OCI-LY1 (cell line): Measurements from ENCODE around the gene LRG1.

Experiments used
- CTCF ChIP-seq: fragments of 200-600 bp; sonication (generic), shearing (Covaris generic); IDR thresholded peaks from 2 replicates; pipeline ENCODE4 v1.5.1; 2017; ENCODE audit warnings: mild to moderate bottlenecking, antibody characterized with exemption, low read length, moderate library complexity, mixed read lengths
- EZH2 ChIP-seq: fragments of 200-600 bp; sonication (generic), shearing (Covaris generic); IDR thresholded peaks from 2 replicates; pipeline ENCODE4 v1.8.0; 2017; ENCODE audit warnings: borderline replicate concordance, mixed run types, mild to moderate bottlenecking, antibody characterized with exemption, low read length, moderate library complexity, mixed read lengths

DNA sequence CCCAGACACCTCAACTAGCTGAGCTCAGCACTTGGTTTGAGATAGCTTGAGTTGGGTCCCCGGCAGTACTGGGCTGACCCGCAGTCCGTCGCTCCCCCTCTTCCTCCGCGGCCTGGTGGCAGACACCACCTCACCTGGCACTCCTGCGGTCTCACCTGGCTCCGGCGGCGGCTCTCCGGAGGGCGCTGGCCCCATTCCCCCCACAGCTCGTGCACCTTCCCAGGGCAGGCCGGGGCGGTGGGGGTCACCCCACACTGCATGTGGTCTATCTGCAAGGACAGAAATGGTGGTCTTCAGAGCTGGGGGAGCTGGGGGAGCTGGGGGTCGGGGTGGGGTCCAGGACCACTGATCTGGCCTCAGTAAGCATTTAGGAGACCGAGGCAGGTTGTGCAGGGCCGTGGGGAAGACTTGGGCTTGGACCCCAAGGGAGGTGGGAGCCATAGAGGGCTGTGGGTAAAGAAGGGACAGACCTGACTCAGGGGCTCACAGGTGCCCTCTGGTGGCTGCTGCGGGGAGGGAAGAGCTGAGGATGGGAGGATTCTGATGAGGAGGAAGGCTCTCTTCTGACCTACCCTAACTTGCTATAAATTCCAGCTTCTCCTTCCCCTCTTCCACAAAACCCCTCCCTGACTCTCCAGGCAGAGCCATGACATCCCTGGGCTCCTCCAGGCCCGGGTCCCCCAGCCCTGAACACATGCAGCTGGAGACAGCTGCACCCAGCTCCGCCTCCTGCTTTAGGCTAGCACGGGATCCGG lies 14.9 kb downstream of the LRG1 start:
- peak; percentile 56 for TF ChIP-seq CTCF
- TF ChIP-seq EZH2, result no peak
